GM21360 (cell line): Measurements from ENCODE around the gene OR2T2.
"Not testable (repeated sequence)": the region's sequence is repeated elsewhere in the genome, so short reads cannot be mapped to it uniquely, and the experiment has no call there.

Experiments
- ATAC-seq: cut with Tn5 transposase; IDR thresholded peaks from one replicate; pipeline ENCODE4 v1.9.1; 2021; ENCODE audit warnings: mild to moderate bottlenecking, moderate library complexity; ENCODE audit not compliant: unreplicated experiment

OR2T2 gene, protein sequence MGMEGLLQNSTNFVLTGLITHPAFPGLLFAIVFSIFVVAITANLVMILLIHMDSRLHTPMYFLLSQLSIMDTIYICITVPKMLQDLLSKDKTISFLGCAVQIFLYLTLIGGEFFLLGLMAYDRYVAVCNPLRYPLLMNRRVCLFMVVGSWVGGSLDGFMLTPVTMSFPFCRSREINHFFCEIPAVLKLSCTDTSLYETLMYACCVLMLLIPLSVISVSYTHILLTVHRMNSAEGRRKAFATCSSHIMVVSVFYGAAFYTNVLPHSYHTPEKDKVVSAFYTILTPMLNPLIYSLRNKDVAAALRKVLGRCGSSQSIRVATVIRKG

DNA sequence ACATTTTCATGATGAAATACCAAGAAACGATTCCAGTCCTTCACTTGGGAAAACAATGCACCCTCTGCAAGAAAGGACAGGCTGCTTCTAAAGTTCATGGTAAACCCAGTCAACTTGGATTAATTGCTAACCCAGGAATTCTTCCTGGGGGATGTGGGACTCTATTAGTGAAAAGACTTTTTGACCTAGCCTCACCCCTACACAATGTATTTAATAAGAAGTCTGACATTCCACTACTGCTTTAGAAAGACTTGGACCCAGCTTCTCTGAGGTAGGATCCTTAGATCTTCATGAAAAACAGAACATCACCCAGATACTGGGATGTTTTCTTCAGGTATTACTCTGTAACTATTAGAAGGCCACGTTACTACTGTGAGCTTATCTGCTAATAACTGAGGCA is at the start of gene OR2T2:
OR2T2 (plus strand) TSS at position 239 of the 400 bp plus-strand sequence. CDS start 7,161 bp downstream, outside the sequence.
- not testable (repeated sequence) for ATAC-seq

DNA sequence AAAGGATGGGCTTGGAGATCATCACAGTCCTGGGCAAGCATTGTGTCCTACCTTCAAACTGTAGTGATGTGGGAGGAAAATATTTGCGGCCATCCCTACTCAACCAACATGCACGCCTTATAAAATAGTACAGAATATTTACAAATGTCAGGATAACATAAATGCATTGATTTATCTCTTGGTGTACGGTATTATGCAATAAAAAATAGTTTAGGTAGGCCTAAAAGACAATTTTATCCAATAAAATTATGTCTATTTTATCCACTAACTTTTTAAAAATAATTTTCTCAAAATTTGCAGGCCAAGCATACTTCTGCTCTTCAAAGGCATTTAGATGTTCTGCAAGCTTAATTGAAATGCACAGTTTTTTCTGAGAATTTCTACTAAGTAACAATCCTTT is 42.7 kb upstream of the OR2T2 start, which contains the start of gene OR2T1:
OR2T1 (plus strand) TSS at position 301 of the 400 bp plus-strand sequence. CDS start 3,100 bp downstream, outside the sequence.
- ATAC-seq, result no peak

DNA sequence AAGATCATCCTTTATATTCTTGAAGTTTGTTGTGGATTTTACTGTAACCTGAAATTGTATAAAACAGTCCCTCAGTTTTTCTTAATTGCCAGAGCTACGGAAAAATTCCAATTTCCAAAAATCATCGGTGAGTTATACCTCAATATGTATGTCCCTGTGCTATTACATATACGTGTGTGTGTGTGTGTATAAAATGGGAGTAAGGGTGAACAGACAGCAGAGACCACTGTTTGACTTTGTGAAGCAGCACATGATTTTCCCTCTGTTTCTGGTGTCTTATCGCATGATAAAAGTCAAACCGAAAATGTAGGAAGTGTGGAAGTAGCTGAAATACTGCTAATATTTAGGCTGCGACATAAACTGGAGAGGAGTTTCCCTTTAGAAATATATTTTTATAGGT is 41.4 kb upstream of the OR2T2 start:
- ATAC-seq, result no peak

DNA sequence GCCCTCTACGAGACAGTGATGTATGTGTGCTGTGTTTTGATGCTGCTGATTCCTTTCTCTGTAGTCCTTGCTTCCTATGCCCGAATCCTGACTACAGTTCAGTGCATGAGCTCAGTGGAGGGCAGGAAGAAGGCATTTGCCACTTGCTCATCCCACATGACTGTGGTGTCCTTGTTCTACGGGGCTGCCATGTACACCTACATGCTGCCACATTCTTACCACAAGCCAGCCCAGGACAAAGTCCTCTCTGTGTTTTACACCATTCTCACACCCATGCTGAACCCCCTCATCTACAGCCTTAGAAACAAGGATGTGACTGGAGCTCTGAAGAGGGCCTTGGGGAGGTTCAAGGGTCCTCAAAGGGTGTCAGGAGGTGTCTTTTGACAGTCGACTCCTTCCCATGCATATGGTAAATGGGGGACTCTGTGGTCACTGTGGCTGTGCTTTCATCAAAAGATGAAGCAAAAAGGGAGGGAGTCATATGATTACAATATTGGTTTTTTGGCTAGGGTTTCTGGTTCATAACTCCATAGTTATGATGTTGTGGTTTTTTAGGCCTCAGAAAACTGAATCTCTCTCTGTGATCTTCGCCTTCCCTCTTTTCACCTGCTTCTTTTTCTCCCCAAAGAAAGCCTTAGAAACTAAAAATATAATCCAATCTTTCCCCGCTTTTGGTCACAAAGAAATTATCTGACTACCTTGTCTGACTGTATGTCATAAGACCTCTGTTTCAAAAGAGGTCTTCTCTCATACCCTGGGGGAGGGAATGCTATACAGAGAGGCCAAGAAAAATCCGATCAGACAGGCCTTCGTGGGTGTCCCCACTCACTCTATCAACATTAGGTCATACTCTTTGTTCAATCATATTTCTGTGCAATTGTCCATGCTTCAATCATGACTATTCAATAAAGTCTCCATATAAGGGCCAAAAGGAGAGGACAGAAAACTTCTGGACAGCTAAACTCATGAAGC is 38.4 kb upstream of the OR2T2 start:
- ATAC-seq, result no peak

DNA sequence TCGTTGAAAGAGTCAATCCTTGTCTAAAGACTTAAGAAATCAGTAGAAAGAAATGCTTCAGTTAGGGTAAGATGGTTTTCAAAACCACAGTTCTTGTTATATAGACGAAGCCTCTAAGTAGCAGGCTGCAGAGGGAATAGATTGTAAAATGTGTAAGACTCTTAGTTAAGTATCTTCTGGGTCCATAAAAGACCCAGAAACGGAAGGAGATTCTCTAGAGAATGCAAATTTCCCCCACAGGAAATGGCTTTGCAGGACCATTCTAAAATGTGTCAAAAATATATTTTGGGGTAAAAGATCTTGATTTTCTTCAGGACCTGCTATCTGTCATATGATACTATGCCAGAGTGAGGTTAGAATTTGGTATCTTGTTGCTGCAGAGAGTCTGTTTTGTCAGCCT is 29.2 kb upstream of the OR2T2 start:
- ATAC-seq, result no peak

DNA sequence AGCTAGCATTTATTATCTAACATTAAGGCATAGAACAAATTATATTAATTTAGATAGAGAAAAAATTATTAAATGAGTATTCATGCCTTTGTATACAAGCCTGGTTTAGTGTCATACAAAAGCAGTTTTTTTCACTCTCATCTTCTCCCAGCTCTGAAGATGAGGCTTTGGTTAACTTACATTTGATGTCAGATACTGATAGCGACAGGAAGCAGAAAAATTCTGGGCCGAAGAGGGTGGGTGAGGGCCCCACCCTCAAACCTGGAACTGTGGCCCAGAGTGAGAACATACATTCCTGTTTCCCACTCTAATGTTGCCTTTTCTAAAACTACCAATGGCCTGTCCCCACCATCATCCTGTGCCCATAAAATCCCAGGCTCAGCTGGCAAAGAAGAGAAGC is 27.6 kb upstream of the OR2T2 start:
- ATAC-seq, result no peak

DNA sequence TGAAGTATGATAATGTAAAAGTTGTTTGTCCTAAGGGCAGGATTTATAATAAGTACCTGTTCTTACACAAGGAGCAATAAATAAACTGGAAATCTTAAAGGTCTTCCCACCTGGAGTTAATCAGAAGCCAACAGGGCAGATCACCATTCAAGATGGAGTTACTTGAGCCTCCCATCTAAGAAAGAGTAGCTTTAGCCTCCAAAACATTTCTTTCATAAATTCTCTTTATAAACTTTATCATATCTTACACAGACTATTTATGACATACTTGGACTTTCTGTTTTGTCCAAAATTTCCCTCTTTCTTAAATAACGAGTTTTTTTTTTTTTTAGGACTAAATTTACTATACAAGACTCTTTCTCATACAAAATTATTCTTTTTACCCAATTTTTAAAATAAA is 24.1 kb upstream of the OR2T2 start:
- no peak for ATAC-seq

DNA sequence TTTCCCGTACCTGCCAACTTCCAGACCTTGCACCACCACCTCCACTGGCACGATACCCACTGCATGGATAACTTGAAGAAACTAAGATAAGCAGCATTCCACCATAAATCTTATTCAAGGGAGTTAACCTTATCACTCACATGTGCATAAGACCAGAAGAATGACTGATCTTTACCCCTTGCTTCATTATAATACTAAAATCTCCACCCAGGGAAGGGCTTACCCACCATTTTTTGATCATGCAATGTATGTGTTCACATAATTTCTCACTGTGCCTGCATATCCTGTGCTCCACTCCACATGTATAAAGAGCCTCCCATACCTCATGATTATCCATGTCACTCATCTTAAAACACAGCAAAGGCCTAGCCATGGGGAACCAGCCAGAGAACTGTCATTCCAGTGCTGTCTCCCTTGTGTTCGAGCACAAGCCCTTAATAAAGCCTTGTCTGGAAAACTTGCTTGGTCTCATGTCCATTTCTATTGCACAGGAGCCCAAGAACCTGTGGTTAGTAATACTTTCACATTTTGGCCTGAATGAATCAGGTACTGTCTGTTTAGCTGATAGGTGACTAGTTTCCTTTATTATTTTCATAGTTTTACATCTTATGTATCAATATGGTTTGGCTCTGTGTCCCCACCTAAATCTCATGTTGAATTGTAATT is 17.8 kb upstream of the OR2T2 start:
- ATAC-seq, result peak; percentile 58

DNA sequence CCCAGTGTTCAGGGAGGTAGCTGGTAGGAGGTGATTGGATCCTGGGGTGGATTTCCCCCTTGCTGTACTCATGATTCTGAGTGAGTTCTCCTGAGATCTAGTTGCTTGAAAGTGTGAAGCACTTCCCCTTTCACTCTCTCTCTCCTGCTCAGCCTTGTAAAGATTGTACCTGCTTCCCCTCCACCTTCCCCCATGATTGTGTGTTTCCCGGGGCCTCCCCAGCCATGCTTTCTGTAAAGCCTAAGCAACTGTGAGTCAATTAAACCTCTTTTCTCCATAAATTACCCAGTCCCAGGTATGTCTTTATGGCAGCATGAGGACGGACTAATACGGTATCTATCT is 17.3 kb upstream of the OR2T2 start:
- peak; percentile 99 for ATAC-seq

DNA sequence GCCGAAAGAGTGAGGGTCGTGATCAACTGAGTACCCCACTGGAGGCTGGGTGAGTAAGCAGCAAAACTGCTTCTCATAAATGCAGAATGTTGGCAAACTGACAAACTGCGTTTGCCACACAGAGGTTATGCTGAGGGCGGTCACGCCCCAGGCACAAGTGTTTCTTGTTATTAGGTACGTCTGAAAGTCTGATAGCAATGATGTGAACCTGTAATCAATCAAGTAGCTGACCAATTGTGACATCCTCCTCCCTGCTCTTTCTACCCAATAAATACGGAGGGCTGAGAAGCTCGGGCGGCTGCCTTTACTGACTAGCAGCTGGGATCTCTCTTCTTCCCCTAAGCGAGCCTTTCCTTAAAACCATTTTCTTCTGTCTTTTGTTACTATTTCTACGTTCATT is 13.8 kb upstream of the OR2T2 start:
- ATAC-seq, result not testable (repeated sequence)

DNA sequence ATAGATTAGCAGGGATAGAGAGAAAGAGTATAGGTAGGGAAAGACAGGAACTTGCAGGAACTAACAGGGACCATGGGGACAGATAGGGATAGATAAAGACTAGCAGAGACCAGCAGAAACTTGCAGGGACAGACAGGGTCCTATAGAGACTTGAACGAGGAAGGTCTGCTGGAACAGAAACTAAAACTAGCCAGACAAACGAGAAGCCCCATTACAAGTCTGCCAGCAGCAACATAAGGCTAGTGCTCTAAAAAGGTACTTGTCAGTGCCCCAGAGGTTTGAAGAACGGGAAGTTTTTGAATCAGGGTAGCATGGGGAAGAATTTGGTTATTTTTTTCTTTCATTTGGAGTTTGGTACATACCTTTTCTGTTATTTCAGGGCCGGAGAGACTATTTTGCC is 13.2 kb upstream of the OR2T2 start:
- ATAC-seq, result not testable (repeated sequence)

DNA sequence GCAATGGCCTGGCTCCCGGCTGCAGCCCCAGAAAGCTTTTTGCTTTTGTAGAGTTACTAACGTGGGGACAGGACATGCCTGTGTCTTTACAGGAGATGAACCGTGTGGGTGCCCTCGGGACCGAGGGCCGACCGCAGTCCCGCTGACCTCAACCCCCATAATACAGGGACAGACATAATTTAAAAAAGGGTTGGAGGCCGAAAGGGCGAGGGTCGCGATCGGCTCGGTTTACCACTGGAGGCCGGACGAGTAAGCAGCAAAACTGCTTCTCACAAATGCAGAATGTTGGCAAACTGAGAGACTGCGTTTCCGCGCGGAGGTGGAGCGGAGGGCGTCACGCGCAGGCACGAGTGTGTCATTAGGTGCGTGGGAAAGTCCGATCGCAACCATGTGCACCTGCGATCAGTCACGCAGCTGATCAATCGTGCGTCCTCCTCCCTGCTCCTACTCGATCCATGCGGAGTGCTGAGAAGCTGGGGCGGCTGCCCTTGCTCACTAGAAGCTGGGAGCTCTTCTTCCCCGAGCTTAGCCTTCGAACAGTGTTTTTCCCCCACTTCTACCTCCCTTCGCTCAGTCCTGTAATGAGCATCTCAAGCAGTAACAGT is 11.5 kb upstream of the OR2T2 start:
- not testable (repeated sequence) for ATAC-seq

DNA sequence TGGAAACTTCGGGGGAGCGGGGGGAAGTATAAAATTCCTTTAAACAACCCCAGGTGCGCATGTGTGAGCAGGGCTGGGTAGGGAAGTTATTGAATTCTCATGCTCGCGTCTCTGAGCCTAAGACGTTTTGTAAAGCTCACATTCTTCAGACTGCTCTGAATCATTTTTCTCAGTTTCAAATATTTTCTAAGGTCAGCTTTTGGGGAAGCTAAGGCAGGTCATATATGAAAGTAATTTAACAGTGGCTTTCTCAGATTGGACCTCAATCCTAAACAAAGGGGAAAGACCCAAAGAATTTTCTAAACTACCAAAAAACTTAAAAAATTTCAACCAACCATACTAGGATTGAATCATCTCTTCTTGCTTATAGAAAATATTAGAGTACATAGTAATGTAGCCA is 10.5 kb upstream of the OR2T2 start:
- not testable (repeated sequence) for ATAC-seq

DNA sequence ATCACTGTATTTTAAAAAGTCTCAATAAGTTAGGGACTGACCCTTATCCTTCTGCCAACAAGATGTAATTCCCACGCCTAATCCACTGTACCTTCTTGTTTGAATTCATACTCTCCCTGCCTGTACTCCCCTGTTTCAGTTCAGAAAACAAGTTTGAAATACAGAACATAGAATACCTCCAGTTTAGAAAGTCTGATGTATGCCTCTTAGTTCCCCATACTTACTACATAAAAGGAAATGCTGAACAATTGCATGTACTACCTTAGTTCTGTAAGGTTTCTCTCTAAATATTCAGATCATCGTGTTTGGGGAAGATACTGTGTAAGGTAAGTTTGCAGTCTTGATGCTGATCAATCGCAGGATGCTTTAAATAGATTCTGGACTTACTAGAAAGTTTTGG is 9.1 kb upstream of the OR2T2 start:
- peak; percentile 67 for ATAC-seq

DNA sequence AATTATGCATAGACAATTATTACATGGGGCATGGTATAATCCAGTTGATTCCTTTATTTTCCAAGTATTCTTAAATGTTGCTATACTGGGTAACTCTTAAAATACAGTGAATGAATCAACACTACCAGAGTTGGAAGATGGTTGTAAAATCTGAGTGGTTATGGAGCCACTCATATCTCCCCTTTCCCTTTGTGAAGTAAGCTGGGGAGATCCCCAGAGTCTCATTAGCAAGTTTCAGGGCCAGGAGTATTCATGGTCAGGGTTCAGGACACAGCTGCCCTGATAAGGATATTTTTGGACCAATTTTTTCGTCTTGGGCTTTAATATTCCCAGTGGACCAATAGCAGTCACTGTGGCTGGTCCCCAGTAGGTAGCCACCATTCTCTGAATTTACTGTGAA is 6.8 kb upstream of the OR2T2 start:
- peak; percentile 55 for ATAC-seq

DNA sequence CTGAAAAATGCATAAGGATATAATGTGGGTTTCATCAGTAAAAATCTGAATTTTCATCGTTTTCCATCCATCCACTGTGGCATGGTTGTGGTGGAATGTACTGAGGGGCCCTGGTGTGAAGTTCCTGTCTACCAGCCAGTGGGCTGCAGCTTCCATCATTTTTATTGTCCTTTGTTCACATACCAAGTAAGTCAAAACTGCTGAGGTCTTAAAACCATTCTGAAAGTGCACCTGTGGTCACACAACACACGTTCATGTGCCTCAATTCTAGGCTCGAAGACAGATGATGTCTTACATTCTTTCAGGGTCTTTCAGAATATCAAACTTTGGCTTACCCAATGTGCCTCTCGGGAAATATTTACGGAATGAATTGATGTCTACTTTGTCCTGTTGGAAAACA is 6.2 kb upstream of the OR2T2 start:
- not testable (repeated sequence) for ATAC-seq

DNA sequence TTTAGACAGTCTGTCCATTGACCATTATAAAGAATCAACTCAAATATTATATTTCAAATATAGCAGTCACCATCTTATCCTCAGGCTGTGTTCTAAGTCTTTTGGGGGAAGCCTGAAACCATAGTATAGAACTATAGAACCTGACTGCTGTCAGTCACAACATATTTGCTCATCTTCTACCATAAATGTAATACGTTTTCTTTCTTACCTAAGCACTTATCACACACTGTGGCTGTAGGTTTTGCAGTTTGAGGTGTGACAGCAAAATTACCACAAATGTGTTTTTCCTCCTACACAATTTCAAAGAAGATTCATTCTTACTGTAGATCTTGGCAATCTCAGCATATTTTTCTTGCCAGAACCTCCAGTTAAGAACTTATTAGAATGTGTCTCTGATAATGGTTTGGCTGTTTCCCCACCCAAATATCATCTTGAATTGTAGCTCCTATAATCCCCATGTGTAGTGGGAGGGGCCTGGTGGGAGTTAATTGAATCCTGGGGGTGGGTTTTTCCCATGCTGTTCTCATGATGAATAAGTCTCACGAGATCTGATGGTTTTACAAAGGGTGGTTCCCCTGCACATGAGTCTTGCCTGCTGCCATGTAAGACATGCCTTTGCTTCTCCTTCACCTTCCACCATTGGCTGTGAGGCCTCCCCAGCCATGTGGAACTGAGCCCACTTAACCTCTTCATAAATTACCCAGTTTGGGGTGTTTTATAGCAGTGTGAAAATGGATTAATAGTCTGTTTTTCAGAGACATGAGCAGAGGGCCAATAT is 2.7 kb upstream of the OR2T2 start:
- ATAC-seq, result not testable (repeated sequence)

DNA sequence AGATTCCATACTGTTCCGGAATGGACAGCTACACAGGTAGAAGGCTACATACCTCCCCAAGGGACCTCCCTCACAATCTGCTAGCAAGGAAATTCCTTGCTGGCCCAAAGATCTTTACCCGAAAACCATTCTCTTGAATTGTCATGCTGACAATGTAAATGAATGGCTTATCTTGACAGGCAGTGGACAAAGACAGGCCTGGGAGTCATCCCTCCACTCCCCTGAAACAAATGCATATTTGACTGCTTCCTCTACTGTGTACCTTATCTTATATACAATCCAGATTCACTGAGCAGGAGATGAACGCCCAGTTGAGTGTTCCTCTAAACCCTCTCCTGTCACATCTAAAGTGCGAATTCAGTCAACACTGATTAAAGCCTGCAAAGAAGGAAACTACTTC is 834 bp upstream of the OR2T2 start:
- ATAC-seq, result not testable (repeated sequence)

DNA sequence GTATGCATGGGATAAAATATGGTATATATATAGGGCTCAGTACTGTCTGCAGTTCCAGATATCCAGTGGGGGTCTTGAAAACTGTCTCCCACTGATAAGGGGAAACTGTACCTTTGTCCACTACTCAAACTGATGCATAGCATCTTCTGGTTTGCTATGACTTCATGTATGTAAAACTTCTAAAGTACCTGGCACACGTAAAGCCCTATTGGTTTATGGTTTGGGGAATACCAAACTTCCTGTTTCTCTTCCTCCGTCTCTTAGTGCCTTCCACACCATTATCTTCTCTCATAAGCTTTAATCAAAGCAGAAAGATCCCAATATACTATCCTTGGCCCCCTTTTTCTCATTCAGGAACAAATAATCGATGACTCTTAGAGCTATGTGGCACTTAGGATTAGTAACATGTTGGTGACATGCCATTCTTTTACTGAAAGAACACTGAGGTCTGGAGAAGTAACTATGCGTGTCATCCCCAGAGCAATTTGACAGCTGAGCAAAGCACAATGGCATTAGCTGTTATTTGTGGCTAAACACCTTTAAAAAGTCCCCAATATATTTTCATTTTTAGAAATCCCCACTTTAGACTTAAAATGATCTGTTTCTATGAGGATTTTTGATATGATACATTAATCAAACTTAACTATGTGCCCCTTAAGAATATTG is 3.1 kb downstream of the OR2T2 start:
- peak; percentile 44 for ATAC-seq
